HEK293 (cell line): ENCODE measurements around the gene THSD4.

Source experiments
- CTCF ChIP-seq: fragments of 450-650 bp; formaldehyde crosslinking; IDR thresholded peaks from 2 replicates; pipeline ENCODE4 v1.5.1; 2016; ENCODE audit warnings: missing biosample characterization, missing genetic modification characterization
- MYNN ChIP-seq: fragments of 450-650 bp; formaldehyde crosslinking; IDR thresholded peaks from 2 replicates; pipeline ENCODE4 v1.5.1; 2016; ENCODE audit warnings: missing biosample characterization, missing genetic modification characterization, borderline replicate concordance
- YY1 ChIP-seq: fragments of 450-650 bp; formaldehyde crosslinking; IDR thresholded peaks from 2 replicates; pipeline ENCODE4 v1.5.1; 2018; ENCODE audit warnings: missing biosample characterization, missing genetic modification characterization
- ZNF48 ChIP-seq: fragments of 450-650 bp; formaldehyde crosslinking; IDR thresholded peaks from 2 replicates; pipeline ENCODE4 v1.5.1; 2016; ENCODE audit warnings: missing biosample characterization, missing genetic modification characterization

GRCh38 chr15:71153823-71154524 lies 38.7 kb downstream of the THSD4 start:
- TF ChIP-seq CTCF (no peak), YY1 (no peak), ZNF48 (tag by site-specific recombination) (no peak), MYNN (tag by site-specific recombination) (no peak)
